BLaER1 (cell line): ENCODE results near the gene ARHGEF16.

Experiments
- H3K27ac ChIP-seq: shearing (Covaris generic); formaldehyde crosslinking; 2 replicates; pipeline ENCODE4 v1.8.1; 2022
- H3K27me3 ChIP-seq: shearing (Covaris generic); formaldehyde crosslinking; 2 replicates; pipeline ENCODE4 v1.8.1; 2022
- H3K36me3 ChIP-seq: shearing (Covaris generic); formaldehyde crosslinking; 2 replicates; pipeline ENCODE4 v1.8.1; 2022
- H3K4me1 ChIP-seq: shearing (Covaris generic); formaldehyde crosslinking; 2 replicates; pipeline ENCODE4 v1.8.1; 2022
- H3K4me2 ChIP-seq: shearing (Covaris generic); formaldehyde crosslinking; 2 replicates; pipeline ENCODE4 v1.8.1; 2022
- H3K4me3 ChIP-seq: shearing (Covaris generic); formaldehyde crosslinking; 2 replicates; pipeline ENCODE4 v1.8.1; 2022
- H3K9ac ChIP-seq: shearing (Covaris generic); formaldehyde crosslinking; 2 replicates; pipeline ENCODE4 v1.8.1; 2022
- H3K9me3 ChIP-seq: shearing (Covaris generic); formaldehyde crosslinking; 2 replicates; pipeline ENCODE4 v1.8.1; 2022
- H4K20me1 ChIP-seq: shearing (Covaris generic); formaldehyde crosslinking; 2 replicates; pipeline ENCODE4 v1.8.1; 2022
- Cebpa-rat ChIP-seq: shearing (Covaris generic); IDR thresholded peaks from 2 replicates; pipeline ENCODE4 v1.8.1; 2022

ARHGEF16 gene

GRCh38 chr1:3453203-3453761 lies 1.2 kb upstream of the ARHGEF16 start:
- H3K9ac ChIP-seq = 0 out of 2 replicates have a peak overlapping the region, but pooled peaks have one; percentile 6
- peaks cover 50% of the 10 kb centered on the region for H3K4me1 ChIP-seq
- no peak overlapping the region; the same call in 1 of the 2 replicates for H3K27ac ChIP-seq
- H3K4me3 ChIP-seq = peak overlapping the region; percentile 63; the same call in 1 of the 2 replicates
- TF ChIP-seq Cebpa-rat = no peak
- H3K9me3 ChIP-seq = no peaks in the 10 kb centered on the region
- H3K27me3 ChIP-seq = peaks cover 7% of the 10 kb centered on the region; the same call in 1 of the 2 replicates
- peak overlapping the region; percentile 92 for H3K4me2 ChIP-seq
- H4K20me1 ChIP-seq = peaks cover 20% of the 10 kb centered on the region
- no peaks in the 10 kb centered on the region for H3K36me3 ChIP-seq

- Histone ChIP-seq H3K9me3 (no peaks in the 10 kb centered on the region), H3K4me1 (peaks cover 67% of the 10 kb centered on the region), H3K27ac (no peak overlapping the region), H4K20me1 (peaks cover 24% of the 10 kb centered on the region), H3K4me2 (peak overlapping the region; percentile 92), H3K9ac (no peak overlapping the region), H3K4me3 (peak overlapping the region; percentile 63), H3K36me3 (no peaks in the 10 kb centered on the region), H3K27me3 (peaks cover 7% of the 10 kb centered on the region; the same call in 1 of the 2 replicates)
- TF ChIP-seq Cebpa-rat = no peak
Measured at GRCh38 chr1:3454811-3455618, 550 bp downstream of the ARHGEF16 start.

- TF ChIP-seq Cebpa-rat = no peak
- H3K9ac ChIP-seq = no peak overlapping the region
- no peak overlapping the region for H3K4me3 ChIP-seq
Measured at GRCh38 chr1:3455670-3456448, 1.4 kb downstream of the ARHGEF16 start.

GRCh38 chr1:3456449-3456963 lies 2.0 kb downstream of the ARHGEF16 start:
- Histone ChIP-seq H3K27ac (no peak overlapping the region), H3K4me3 (no peak overlapping the region), H4K20me1 (peaks cover 30% of the 10 kb centered on the region), H3K4me1 (peaks cover 76% of the 10 kb centered on the region), H3K36me3 (no peaks in the 10 kb centered on the region), H3K9me3 (no peaks in the 10 kb centered on the region), H3K4me2 (peak overlapping the region; percentile 92), H3K9ac (no peak overlapping the region), H3K27me3 (peaks cover 7% of the 10 kb centered on the region; the same call in 1 of the 2 replicates)
- TF ChIP-seq Cebpa-rat = no peak

More at GRCh38 chr1:3455670-3456448, 1.4 kb downstream of the ARHGEF16 start:
- H3K4me1 ChIP-seq = peaks cover 76% of the 10 kb centered on the region
- peaks cover 30% of the 10 kb centered on the region for H4K20me1 ChIP-seq
- H3K27me3 ChIP-seq = peaks cover 7% of the 10 kb centered on the region; the same call in 1 of the 2 replicates
- no peaks in the 10 kb centered on the region for H3K36me3 ChIP-seq
- no peaks in the 10 kb centered on the region for H3K9me3 ChIP-seq
- peak overlapping the region; percentile 92 for H3K4me2 ChIP-seq
- H3K27ac ChIP-seq = no peak overlapping the region

- H3K9ac ChIP-seq = no peak overlapping the region
- H3K4me1 ChIP-seq = peaks cover 76% of the 10 kb centered on the region
- TF ChIP-seq Cebpa-rat = no peak
- H3K36me3 ChIP-seq = no peaks in the 10 kb centered on the region
- H3K9me3 ChIP-seq = no peaks in the 10 kb centered on the region
- no peak overlapping the region for H3K27ac ChIP-seq
- peaks cover 7% of the 10 kb centered on the region; the same call in 1 of the 2 replicates for H3K27me3 ChIP-seq
- H3K4me2 ChIP-seq = peak overlapping the region; percentile 92
- no peak overlapping the region for H3K4me3 ChIP-seq
- peaks cover 29% of the 10 kb centered on the region for H4K20me1 ChIP-seq
Measured at GRCh38 chr1:3456964-3457909, 2.8 kb downstream of the ARHGEF16 start.

- peaks cover 72% of the 10 kb centered on the region for H3K4me1 ChIP-seq
- H3K27ac ChIP-seq = peak overlapping the region; percentile 40
Measured at GRCh38 chr1:3457910-3458883, 3.7 kb downstream of the ARHGEF16 start.

GRCh38 chr1:3459051-3459908 lies 4.8 kb downstream of the ARHGEF16 start:
- Histone ChIP-seq H4K20me1 (peaks cover 10% of the 10 kb centered on the region; the same call in 1 of the 2 replicates), H3K4me2 (peak overlapping the region; percentile 92), H3K9ac (no peak overlapping the region), H3K4me1 (peaks cover 65% of the 10 kb centered on the region), H3K27me3 (no peaks in the 10 kb centered on the region), H3K4me3 (no peak overlapping the region), H3K27ac (no peak overlapping the region), H3K9me3 (no peaks in the 10 kb centered on the region), H3K36me3 (no peaks in the 10 kb centered on the region)
- TF ChIP-seq Cebpa-rat = no peak

More at GRCh38 chr1:3457910-3458883, 3.7 kb downstream of the ARHGEF16 start:
- peaks cover 7% of the 10 kb centered on the region; the same call in 1 of the 2 replicates for H3K27me3 ChIP-seq
- no peak overlapping the region for H3K4me3 ChIP-seq
- H3K4me2 ChIP-seq = peak overlapping the region; percentile 92
- peaks cover 21% of the 10 kb centered on the region for H4K20me1 ChIP-seq
- H3K36me3 ChIP-seq = no peaks in the 10 kb centered on the region
- TF ChIP-seq Cebpa-rat = no peak
- no peak overlapping the region for H3K9ac ChIP-seq
- H3K9me3 ChIP-seq = no peaks in the 10 kb centered on the region
